Measurements from ENCODE around the gene MYO9B. TPM values are rescaled to one million over a fixed set of nuclear protein-coding genes. Genes with fewer than 3 reads are reported as not detected.
A peak's percentile ranks its signal among the peaks of the same experiment; 100 is the strongest.

Gene MYO9B
- total and polyA plus RNA-seq, 2 experiments from 2014 or later = 20.1 to 71.8 TPM

GRCh38 chr19:17031741-17032140, 43.8 kb upstream of the MYO9B start:
- TF ChIP-seq EZH2phosphoT487 (IDR thresholded peaks at IDR 0.05; ENCODE audit: insufficient read depth, low read depth) = no peak
- TF ChIP-seq EZH2 (IDR thresholded peaks at IDR 0.05; ENCODE audit: insufficient read depth, poor library complexity, severe bottlenecking) = no peak
- no peaks in the 10 kb centered on the region for H3K4me1 ChIP-seq (ENCODE audit: insufficient read depth)
- in situ Hi-C loops (cut with MboI) = no loop called here
- H4K20me1 ChIP-seq (ENCODE audit: insufficient read depth) = no peaks in the 10 kb centered on the region
- no peaks in the 10 kb centered on the region for H3K79me2 ChIP-seq (ENCODE audit: insufficient read depth)
- H2AFZ ChIP-seq = no peak overlapping the region
- no peak overlapping the region for H3K4me3 ChIP-seq
- 71 to 73% methylated on average over 6 of the region's 6 CpGs for WGBS, 2 experiments (ENCODE audit: low coverage in 1 of 2, low lambda C conversion rate in 2 of 2, missing lambda C conversion rate in 2 of 2)
- H3F3A ChIP-seq (ENCODE audit: insufficient read depth) = no peaks in the 10 kb centered on the region
- H3K9me3 ChIP-seq (ENCODE audit: low read depth) = no peaks in the 10 kb centered on the region
- no peak overlapping the region for H3K27ac ChIP-seq
- peaks cover 14% of the 10 kb centered on the region for H3K27me3 ChIP-seq (replicated peaks; ENCODE audit: insufficient read depth)
- no peaks in the 10 kb centered on the region for H3K9me2 ChIP-seq (ENCODE audit: insufficient read depth)
- no peak overlapping the region for H3K4me2 ChIP-seq (ENCODE audit: unreplicated experiment)
- no peak overlapping the region for H3K9ac ChIP-seq
- no peaks in the 10 kb centered on the region for H3K36me3 ChIP-seq (ENCODE audit: low read depth)
- DNase-seq = no peak

- Histone ChIP-seq H3F3A (ENCODE audit: insufficient read depth) (no peaks in the 10 kb centered on the region), H3K9me3 (ENCODE audit: low read depth) (no peaks in the 10 kb centered on the region), H3K4me1 (ENCODE audit: insufficient read depth) (no peaks in the 10 kb centered on the region), H3K4me3 (no peak overlapping the region), H3K27ac (no peak overlapping the region), H3K9me2 (ENCODE audit: insufficient read depth) (no peaks in the 10 kb centered on the region), H2AFZ (no peak overlapping the region), H3K36me3 (ENCODE audit: low read depth) (no peaks in the 10 kb centered on the region), H3K4me2 (ENCODE audit: unreplicated experiment) (no peak overlapping the region), H3K9ac (no peak overlapping the region), H3K27me3 (replicated peaks; ENCODE audit: insufficient read depth) (0 out of 2 replicates have a peak, but pooled peaks cover 10% of the 10 kb centered on the region), H4K20me1 (ENCODE audit: insufficient read depth) (no peaks in the 10 kb centered on the region), H3K79me2 (ENCODE audit: insufficient read depth) (no peaks in the 10 kb centered on the region)
- peak; percentile 12 for DNase-seq
- WGBS, 2 experiments (ENCODE audit: low coverage in 1 of 2, low lambda C conversion rate in 2 of 2, missing lambda C conversion rate in 2 of 2) = 67 to 68% methylated on average over 15 of the region's 15 CpGs
- in situ Hi-C loops (cut with MboI) = no loop called here
- TF ChIP-seq EZH2phosphoT487 (IDR thresholded peaks at IDR 0.05; ENCODE audit: insufficient read depth, low read depth) (no peak), EZH2 (IDR thresholded peaks at IDR 0.05; ENCODE audit: insufficient read depth, poor library complexity, severe bottlenecking) (no peak)
Observed at GRCh38 chr19:17035842-17036424, 39.6 kb upstream of the MYO9B start.

DNA sequence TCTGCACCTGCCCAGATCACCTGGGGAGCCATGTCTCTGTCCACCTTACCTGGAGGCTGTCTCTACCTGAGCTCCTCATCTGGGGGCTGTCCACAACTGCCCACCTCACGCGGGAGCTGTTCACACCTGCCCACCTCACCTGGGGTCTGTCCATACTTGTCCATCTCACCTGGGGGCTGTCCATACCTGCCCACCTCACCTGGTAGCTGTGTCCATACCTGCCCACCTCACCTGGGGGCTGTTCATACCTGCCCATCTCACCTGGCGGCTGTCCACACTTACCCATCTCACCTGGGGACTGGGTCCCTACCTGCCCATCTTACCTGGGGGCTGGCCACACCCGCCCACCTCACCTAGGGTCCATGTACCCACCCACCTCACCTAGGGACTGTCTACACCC, 38.9 kb upstream of the MYO9B start:
- 60 to 74% methylated on average over 4 of the region's 4 CpGs for WGBS, 2 experiments (ENCODE audit: low coverage in 1 of 2, low lambda C conversion rate in 2 of 2, missing lambda C conversion rate in 2 of 2)
- in situ Hi-C loops (cut with MboI) = no loop called here

GRCh38 chr19:17037184-17037583, 38.4 kb upstream of the MYO9B start:
- Histone ChIP-seq H3K9me2 (ENCODE audit: insufficient read depth) (no peaks in the 10 kb centered on the region), H3K27me3 (replicated peaks; ENCODE audit: insufficient read depth) (peaks cover 11% of the 10 kb centered on the region; the same call in 1 of the 2 replicates), H3K36me3 (ENCODE audit: low read depth) (no peaks in the 10 kb centered on the region), H4K20me1 (ENCODE audit: insufficient read depth) (no peaks in the 10 kb centered on the region), H2AFZ (no peak overlapping the region), H3F3A (ENCODE audit: insufficient read depth) (no peaks in the 10 kb centered on the region), H3K4me1 (ENCODE audit: insufficient read depth) (no peaks in the 10 kb centered on the region), H3K9ac (no peak overlapping the region), H3K4me3 (no peak overlapping the region), H3K4me2 (ENCODE audit: unreplicated experiment) (no peak overlapping the region), H3K27ac (no peak overlapping the region), H3K79me2 (ENCODE audit: insufficient read depth) (no peaks in the 10 kb centered on the region), H3K9me3 (ENCODE audit: low read depth) (no peaks in the 10 kb centered on the region)
- TF ChIP-seq EZH2 (IDR thresholded peaks at IDR 0.05; ENCODE audit: insufficient read depth, poor library complexity, severe bottlenecking) (no peak), EZH2phosphoT487 (IDR thresholded peaks at IDR 0.05; ENCODE audit: insufficient read depth, low read depth) (no peak)
- WGBS, 2 experiments (ENCODE audit: low coverage in 1 of 2, low lambda C conversion rate in 2 of 2, missing lambda C conversion rate in 2 of 2) = 72 to 80% methylated on average over 6 of the region's 6 CpGs
- in situ Hi-C loops (cut with MboI) = no loop called here
- DNase-seq = no peak

More for the DNA sequence above, 38.9 kb upstream of the MYO9B start:
- Histone ChIP-seq H2AFZ (no peak overlapping the region), H3K9me2 (ENCODE audit: insufficient read depth) (no peaks in the 10 kb centered on the region), H3K4me2 (ENCODE audit: unreplicated experiment) (no peak overlapping the region), H3K27ac (no peak overlapping the region), H3K9ac (no peak overlapping the region), H3K27me3 (replicated peaks; ENCODE audit: insufficient read depth) (peaks cover 11% of the 10 kb centered on the region; the same call in 1 of the 2 replicates), H3K9me3 (ENCODE audit: low read depth) (no peaks in the 10 kb centered on the region), H3K4me1 (ENCODE audit: insufficient read depth) (no peaks in the 10 kb centered on the region), H3K4me3 (no peak overlapping the region), H3K79me2 (ENCODE audit: insufficient read depth) (no peaks in the 10 kb centered on the region), H3F3A (ENCODE audit: insufficient read depth) (no peaks in the 10 kb centered on the region), H3K36me3 (ENCODE audit: low read depth) (no peaks in the 10 kb centered on the region), H4K20me1 (ENCODE audit: insufficient read depth) (no peaks in the 10 kb centered on the region)
- no peak for DNase-seq
- TF ChIP-seq EZH2phosphoT487 (IDR thresholded peaks at IDR 0.05; ENCODE audit: insufficient read depth, low read depth) = no peak
- no peak for TF ChIP-seq EZH2 (IDR thresholded peaks at IDR 0.05; ENCODE audit: insufficient read depth, poor library complexity, severe bottlenecking)

Measured in GM23248 (cell line).